HCT116 (cell line): ENCODE data around the gene XKR8. TPM values are rescaled to one million over a fixed set of nuclear protein-coding genes. Genes with fewer than 3 reads are reported as not detected.

Source experiments
- ATAC-seq: fragments of 200-7000 bp; cut with Tn5 transposase; 2 replicates; pipeline ENCODE4 v1.9.1; 2020; ENCODE audit warnings: mild to moderate bottlenecking, moderate library complexity
- BruUV-seq: library from RNA; stranded (reverse); fragments of 400-500 nt; replicated peaks from 2 replicates; lab custom pipeline; 2021; lab: Mats Ljungman, UMichigan
- CTCF ChIA-PET: fragments of 300-600 bp; sonication (Branson Sonifier 250); formaldehyde crosslinking; loops from one replicate; lab custom pipeline; 2021; ENCODE audit warnings: antibody characterized with exemption; lab: Charles Lee
- POLR2A ChIA-PET: fragments of 300-600, 350-600 bp; sonication (Branson Sonifier 250); formaldehyde crosslinking; loops from one replicate; lab custom pipeline; 2021; ENCODE audit warnings: antibody characterized with exemption; lab: Charles Lee
- RAD21 ChIA-PET, 2 experiments: fragments of 300-600 bp; sonication (Branson Sonifier 250); formaldehyde crosslinking; loops; one replicate each; lab custom pipeline; 2023; ENCODE audit warnings: low total read pairs in 2 of 2; ENCODE audit not compliant: uncharacterized antibody in 2 of 2, unreplicated experiment in 2 of 2, low non-redundant PET in 1 of 2; lab: Charles Lee
- DNase-seq: peaks from one replicate; pipeline ENCODE4 v3.0.0-alpha.2; 2010; ENCODE audit warnings: low read depth, low spot score
- H2AFZ ChIP-seq: fragments of 200-600 bp; shearing (Covaris generic), sonication (generic); 2 replicates; pipeline ENCODE4 v1.6.1; 2017; ENCODE audit warnings: low read depth, mixed run types, mixed read lengths, antibody characterized with exemption, low read length; ENCODE audit not compliant: poor library complexity, severe bottlenecking
- H3K27ac ChIP-seq: 2 replicates; pipeline ENCODE4 v1.5.1; 2012; ENCODE audit warnings: low read depth, low read length
- H3K27me3 ChIP-seq: fragments of 200-600 bp; sonication (generic); 2 replicates; pipeline ENCODE4 v1.6.1; 2016; ENCODE audit warnings: mixed run types, low read length, mixed read lengths; ENCODE audit not compliant: insufficient read depth
- H3K36me3 ChIP-seq, 2 experiments: fragments of 200-500 bp in 1 of 2; fragments of 200-600 bp in 1 of 2; sonication (Bioruptor generic) in 1 of 2; sonication (generic) in 1 of 2; 2 replicates each; pipeline versions ENCODE4 v1.5.1 to v1.6.1; 2014 to 2016; ENCODE audit warnings: low read length in 2 of 2, inconsistent platforms in 1 of 2, mixed read lengths in 1 of 2, mixed run types in 1 of 2; ENCODE audit not compliant: insufficient read depth in 2 of 2, control insufficient read depth in 1 of 2
- H3K4me1 ChIP-seq, 2 experiments: fragments of 200-600 bp in 1 of 2; sonication (generic) in 1 of 2; 2 replicates each; pipeline versions ENCODE4 v1.5.1 to v1.6.1; 2012 to 2017; ENCODE audit warnings: low read length in 2 of 2, inconsistent platforms in 1 of 2, mild to moderate bottlenecking in 1 of 2, mixed read lengths in 1 of 2, mixed run types in 1 of 2, moderate library complexity in 1 of 2; ENCODE audit not compliant: insufficient read depth in 2 of 2, control insufficient read depth in 1 of 2
- H3K4me2 ChIP-seq: fragments of 200-600 bp; sonication (generic); 2 replicates; pipeline ENCODE4 v1.6.1; 2017; ENCODE audit warnings: mixed run types, low read length, mixed read lengths
- H3K4me3 ChIP-seq, 2 experiments: fragments of 200-600 bp in 1 of 2; sonication (generic) in 1 of 2; replicated peaks in 1 of 2; 2 replicates each; pipeline ENCODE4 v1.5.1; 2011 to 2016; ENCODE audit warnings: low read length in 2 of 2, control low read depth in 1 of 2, low read depth in 1 of 2, mild to moderate bottlenecking in 1 of 2, mixed read lengths in 1 of 2, mixed run types in 1 of 2
- H3K79me2 ChIP-seq: fragments of 200-600 bp; sonication (generic); 2 replicates; pipeline ENCODE4 v1.6.1; 2017; ENCODE audit warnings: mild to moderate bottlenecking, mixed run types, low read length, moderate library complexity, mixed read lengths; ENCODE audit not compliant: insufficient read depth
- H3K9ac ChIP-seq: fragments of 200-600 bp; sonication (generic); 2 replicates; pipeline ENCODE4 v1.6.1; 2016; ENCODE audit warnings: low read length, mixed read lengths
- H3K9me2 ChIP-seq: fragments of 200-600 bp; sonication (generic), shearing (Covaris generic); 2 replicates; pipeline ENCODE4 v1.6.1; 2017; ENCODE audit warnings: mixed run types, mild to moderate bottlenecking, moderate library complexity; ENCODE audit not compliant: insufficient read depth
- H3K9me3 ChIP-seq, 2 experiments: fragments of 200-500 bp in 1 of 2; fragments of 200-600 bp in 1 of 2; sonication (Bioruptor generic) in 1 of 2; sonication (generic) in 1 of 2; 2 replicates each; pipeline ENCODE4 v1.6.1; 2014 to 2017; ENCODE audit warnings: low read length in 2 of 2, mixed read lengths in 2 of 2, inconsistent platforms in 1 of 2, low read depth in 1 of 2, mild to moderate bottlenecking in 1 of 2, mixed run types in 1 of 2, moderate library complexity in 1 of 2; ENCODE audit not compliant: control insufficient read depth in 1 of 2, insufficient read depth in 1 of 2
- H4K20me1 ChIP-seq: fragments of 200-600 bp; sonication (generic), shearing (Covaris generic); 2 replicates; pipeline ENCODE4 v1.6.1; 2017; ENCODE audit warnings: mixed run types, mild to moderate bottlenecking, moderate library complexity; ENCODE audit not compliant: insufficient read depth
- ATF3 ChIP-seq: IDR thresholded peaks from 2 replicates; pipeline ENCODE4 v1.6.1; 2012
- CEBPB ChIP-seq: IDR thresholded peaks from 2 replicates; pipeline ENCODE4 v1.6.1; 2012; ENCODE audit warnings: low read depth
- EZH2 ChIP-seq: fragments of 200-600 bp; sonication (generic); IDR thresholded peaks from 2 replicates; pipeline ENCODE4 v1.6.1; 2017; ENCODE audit warnings: antibody characterized with exemption, mixed run types
- FOSL1 ChIP-seq: IDR thresholded peaks from 2 replicates; pipeline ENCODE4 v1.6.1; 2012; ENCODE audit warnings: low read depth
- JUND ChIP-seq: IDR thresholded peaks from 2 replicates; pipeline ENCODE4 v1.6.1; 2012
- POLR2A ChIP-seq: IDR thresholded peaks from 2 replicates; pipeline ENCODE4 v1.7.0; 2011; ENCODE audit warnings: borderline replicate concordance; ENCODE audit not compliant: insufficient read depth, insufficient read length; ENCODE audit errors: extremely low read depth
- POLR2AphosphoS5 ChIP-seq: IDR thresholded peaks from 2 replicates; pipeline ENCODE4 v1.6.1; 2011; ENCODE audit warnings: mild to moderate bottlenecking, low read depth, low read length, moderate library complexity
- RAD21 ChIP-seq: IDR thresholded peaks from 2 replicates; pipeline ENCODE4 v1.6.1; 2012; ENCODE audit warnings: low read depth, mild to moderate bottlenecking
- REST ChIP-seq: IDR thresholded peaks from 2 replicates; pipeline ENCODE4 v1.6.1; 2012; ENCODE audit warnings: low read depth
- SIN3A ChIP-seq: IDR thresholded peaks from 2 replicates; pipeline ENCODE4 v1.6.1; 2012; ENCODE audit warnings: low read depth
- SRF ChIP-seq: IDR thresholded peaks from 2 replicates; pipeline ENCODE4 v1.6.1; 2012; ENCODE audit warnings: low read depth
- TCF7L2 ChIP-seq: IDR thresholded peaks from 2 replicates; pipeline ENCODE4 v1.7.0; 2011; ENCODE audit warnings: borderline replicate concordance, inconsistent platforms; ENCODE audit not compliant: insufficient read depth, insufficient read length; ENCODE audit errors: extremely low read depth
- YY1 ChIP-seq: IDR thresholded peaks from 2 replicates; pipeline ENCODE4 v1.6.1; 2011; ENCODE audit warnings: low read length, low read depth, moderate library complexity, mild to moderate bottlenecking; ENCODE audit not compliant: insufficient replicate concordance; ENCODE audit errors: extremely low read depth
- intact Hi-C: fragments of 100-400 bp; cut with micrococcal nuclease; formaldehyde crosslinking; loops from 2 replicates; pipeline ENCODE4 v1.10.0; 2022
- total RNA-seq: library from RNA; stranded (reverse); gene quantifications from one replicate; pipeline ENCODE4 v1.2.1, GENCODE V29; 2021; ENCODE audit not compliant: unreplicated experiment
- TF ChIP-seq, protein P1 (sequence below): IDR thresholded peaks from 2 replicates; pipeline ENCODE4 v1.6.1; 2011; ENCODE audit warnings: mild to moderate bottlenecking, low read length, moderate library complexity; ENCODE audit not compliant: insufficient replicate concordance; ENCODE audit errors: extremely low read depth

The XKR8 gene
- total RNA-seq, 1 experiment from 2014 or later: 11.0 TPM

GRCh38 chr1:27971674-27972073 is 11.9 kb downstream of the XKR8 start (continued):
- TF ChIP-seq YY1: no peak
- TF ChIP-seq, protein P1, sequence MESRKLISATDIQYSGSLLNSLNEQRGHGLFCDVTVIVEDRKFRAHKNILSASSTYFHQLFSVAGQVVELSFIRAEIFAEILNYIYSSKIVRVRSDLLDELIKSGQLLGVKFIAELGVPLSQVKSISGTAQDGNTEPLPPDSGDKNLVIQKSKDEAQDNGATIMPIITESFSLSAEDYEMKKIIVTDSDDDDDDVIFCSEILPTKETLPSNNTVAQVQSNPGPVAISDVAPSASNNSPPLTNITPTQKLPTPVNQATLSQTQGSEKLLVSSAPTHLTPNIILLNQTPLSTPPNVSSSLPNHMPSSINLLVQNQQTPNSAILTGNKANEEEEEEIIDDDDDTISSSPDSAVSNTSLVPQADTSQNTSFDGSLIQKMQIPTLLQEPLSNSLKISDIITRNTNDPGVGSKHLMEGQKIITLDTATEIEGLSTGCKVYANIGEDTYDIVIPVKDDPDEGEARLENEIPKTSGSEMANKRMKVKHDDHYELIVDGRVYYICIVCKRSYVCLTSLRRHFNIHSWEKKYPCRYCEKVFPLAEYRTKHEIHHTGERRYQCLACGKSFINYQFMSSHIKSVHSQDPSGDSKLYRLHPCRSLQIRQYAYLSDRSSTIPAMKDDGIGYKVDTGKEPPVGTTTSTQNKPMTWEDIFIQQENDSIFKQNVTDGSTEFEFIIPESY: no peak
- no peak for TF ChIP-seq EZH2
- TF ChIP-seq JUND: no peak
- no peak for TF ChIP-seq SRF
- TF ChIP-seq CEBPB: no peak
- TF ChIP-seq POLR2A: no peak

DNA sequence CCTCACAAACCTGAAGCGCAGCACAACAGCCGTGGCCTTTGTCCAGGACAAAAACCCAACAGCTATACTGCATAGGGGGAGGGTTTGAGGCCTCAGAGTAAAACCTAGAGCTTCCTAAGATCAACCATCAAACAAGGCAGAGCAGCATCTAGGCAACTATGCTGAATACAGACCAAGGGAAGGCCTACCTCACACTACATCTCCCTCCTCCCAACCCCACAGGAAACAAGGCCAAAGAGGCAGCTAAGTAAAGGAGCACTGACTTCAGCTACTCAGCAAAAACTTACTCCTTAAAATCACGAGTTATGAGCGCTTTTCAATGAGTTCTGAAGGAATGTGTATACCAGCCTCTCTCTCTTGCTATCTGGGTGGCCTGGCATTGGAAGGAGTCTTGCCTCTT is 12.4 kb downstream of the XKR8 start:
- Histone ChIP-seq H3K9ac (no peak overlapping the region), H3K4me2 (no peak overlapping the region), H2AFZ (no peak overlapping the region), H4K20me1 (no peaks in the 10 kb centered on the region), H3K4me1 (peaks cover 18 to 29% of the 10 kb centered on the region in 2 experiments), H3K27me3 (no peaks in the 10 kb centered on the region), H3K9me3 (no peaks in the 10 kb centered on the region), H3K9me2 (no peaks in the 10 kb centered on the region), H3K27ac (no peak overlapping the region), H3K36me3 (no peaks in the 10 kb centered on the region), H3K79me2 (no peaks in the 10 kb centered on the region), H3K4me3 (no peak overlapping the region)
- DNase-seq (no peak), ATAC-seq (no peak)
- POLR2A ChIA-PET: interaction anchor here (1.8 kb wide), 1 partner anchor 12 kb away, joined by 6 read pairs; the partner anchor contains the start of gene XKR8
- no TSS peak for BruUV-seq
- RAD21 ChIA-PET: no interaction called here
- CTCF ChIA-PET: no interaction called here
- TF ChIP-seq REST (no peak), JUND (no peak), TCF7L2 (no peak), FOSL1 (no peak), RAD21 (no peak), POLR2AphosphoS5 (no peak), ATF3 (no peak), CEBPB (no peak), SIN3A (no peak), POLR2A (no peak)
- intact Hi-C loops: no loop called here
